NB4 (cell line): ENCODE measurements around the gene MSH3.
"Not testable (repeated sequence)": the region's sequence is repeated elsewhere in the genome, so short reads cannot be mapped to it uniquely, and the experiment has no call there.

Experiments used
- DNase-seq: peaks from one replicate; pipeline ENCODE4 v3.0.0; 2010; ENCODE audit warnings: low read depth
- H3K4me3 ChIP-seq: one replicate; pipeline ENCODE4 v1.5.1; 2011; ENCODE audit warnings: mild to moderate bottlenecking, low read depth, low read length, moderate library complexity
- CTCF ChIP-seq: IDR thresholded peaks from one replicate; pipeline ENCODE4 v1.5.1; 2012; ENCODE audit warnings: low read depth, low read length
- MAX ChIP-seq: IDR thresholded peaks from 2 replicates; pipeline ENCODE4 v1.6.1; 2011; ENCODE audit warnings: low read depth, low read length
- MYC ChIP-seq: IDR thresholded peaks from 2 replicates; pipeline ENCODE4 v1.6.1; 2011; ENCODE audit warnings: low read depth, low read length
- POLR2A ChIP-seq: IDR thresholded peaks from 2 replicates; pipeline ENCODE4 v1.6.1; 2011; ENCODE audit warnings: mild to moderate bottlenecking; ENCODE audit not compliant: insufficient read length; ENCODE audit errors: extremely low read depth

The MSH3 gene

GRCh38 chr5:80784451-80784850 is 130.0 kb downstream of the MSH3 start:
- TF ChIP-seq MAX, result no peak
- TF ChIP-seq POLR2A, result no peak
- no peak for TF ChIP-seq MYC
- TF ChIP-seq CTCF, result no peak
- no peak overlapping the region for H3K4me3 ChIP-seq
- no peak for DNase-seq

- DNase-seq, H3K4me3 ChIP-seq: not testable (repeated sequence)
Measured at GRCh38 chr5:80789319-80790016, 135.0 kb downstream of the MSH3 start.

GRCh38 chr5:80790698-80791097 is 136.2 kb downstream of the MSH3 start:
- no peak for DNase-seq
- TF ChIP-seq CTCF (no peak), MYC (no peak), MAX (no peak), POLR2A (no peak)
- no peak overlapping the region for H3K4me3 ChIP-seq

GRCh38 chr5:80793354-80793753 is 138.9 kb downstream of the MSH3 start:
- TF ChIP-seq POLR2A (no peak), MAX (no peak), MYC (no peak), CTCF (no peak)
- H3K4me3 ChIP-seq, result no peak overlapping the region
- DNase-seq, result no peak

GRCh38 chr5:80796846-80797245 is 142.4 kb downstream of the MSH3 start:
- DNase-seq, result no peak
- TF ChIP-seq MYC (no peak), MAX (no peak)
- H3K4me3 ChIP-seq, result no peak overlapping the region

- H3K4me3 ChIP-seq, result no peak overlapping the region
- no peak for TF ChIP-seq MYC
- no peak for TF ChIP-seq CTCF
- no peak for TF ChIP-seq MAX
- no peak for TF ChIP-seq POLR2A
- no peak for DNase-seq
Measured at GRCh38 chr5:80797428-80798024, 143.1 kb downstream of the MSH3 start.

GRCh38 chr5:80798166-80798565 is 143.7 kb downstream of the MSH3 start:
- no peak for DNase-seq
- TF ChIP-seq CTCF (no peak), POLR2A (no peak), MYC (no peak), MAX (no peak)
- H3K4me3 ChIP-seq, result no peak overlapping the region
